HepG2 (cell line): Measurements from ENCODE around the gene KHK. TPM values are rescaled to one million over a fixed set of nuclear protein-coding genes. Genes with fewer than 3 reads are reported as not detected.

Experiments used
- AHDC1 ChIP-seq: sonication (generic); formaldehyde crosslinking; IDR thresholded peaks from 2 replicates; pipeline ENCODE4 v1.5.1; 2020; ENCODE audit warnings: mild to moderate bottlenecking, missing genetic modification reagents, borderline replicate concordance
- ATF7 ChIP-seq, 2 experiments: fragments of 450-650 bp in 1 of 2; sonication (generic) in 1 of 2; formaldehyde crosslinking in 1 of 2; IDR thresholded peaks; 2 replicates each; pipeline versions ENCODE4 v1.4.0 to v1.6.1; 2016 to 2020; ENCODE audit warnings: antibody characterized with exemption in 1 of 2, mild to moderate bottlenecking in 1 of 2, missing genetic modification reagents in 1 of 2
- BORCS8-MEF2B ChIP-seq: sonication (generic); formaldehyde crosslinking; IDR thresholded peaks from 2 replicates; pipeline ENCODE4 v1.8.0; 2022; ENCODE audit warnings: mild to moderate bottlenecking, missing genetic modification reagents
- ERF ChIP-seq: IDR thresholded peaks from 2 replicates; pipeline ENCODE4 v1.6.1; 2018; ENCODE audit warnings: missing biosample characterization, missing genetic modification reagents
- HNF1B ChIP-seq: sonication (generic); formaldehyde crosslinking; IDR thresholded peaks from 2 replicates; pipeline ENCODE4 v1.5.1; 2020; ENCODE audit warnings: mild to moderate bottlenecking, moderate library complexity, missing genetic modification reagents
- SOX5 ChIP-seq: IDR thresholded peaks from 2 replicates; pipeline ENCODE4 v1.6.1; 2016; ENCODE audit warnings: borderline replicate concordance
- TARDBP ChIP-seq: sonication (generic); formaldehyde crosslinking; IDR thresholded peaks from 2 replicates; pipeline ENCODE4 v1.8.0; 2022; ENCODE audit warnings: mild to moderate bottlenecking, missing genetic modification reagents
- ZNF101 ChIP-seq: sonication (generic); formaldehyde crosslinking; IDR thresholded peaks from 2 replicates; pipeline ENCODE4 v1.4.0; 2020; ENCODE audit warnings: mild to moderate bottlenecking, low read depth, missing genetic modification reagents, borderline replicate concordance
- ZNF121 ChIP-seq: sonication (generic); formaldehyde crosslinking; IDR thresholded peaks from 2 replicates; pipeline ENCODE4 v1.5.0; 2020; ENCODE audit warnings: mild to moderate bottlenecking, missing genetic modification reagents
- ZNF180 ChIP-seq: sonication (generic); formaldehyde crosslinking; IDR thresholded peaks from 2 replicates; pipeline ENCODE4 v1.4.0; 2020; ENCODE audit warnings: low read depth, missing genetic modification reagents, borderline replicate concordance
- ZNF30 ChIP-seq: sonication (generic); formaldehyde crosslinking; IDR thresholded peaks from 2 replicates; pipeline ENCODE4 v1.5.0; 2020; ENCODE audit warnings: mild to moderate bottlenecking, missing genetic modification reagents
- ZNF674 ChIP-seq: sonication (generic); formaldehyde crosslinking; IDR thresholded peaks from 2 replicates; pipeline ENCODE4 v1.5.0; 2020; ENCODE audit warnings: low read depth, mild to moderate bottlenecking, missing genetic modification reagents
- ZNF790 ChIP-seq: sonication (generic); formaldehyde crosslinking; IDR thresholded peaks from 2 replicates; pipeline ENCODE4 v1.8.0; 2022; ENCODE audit warnings: missing genetic modification reagents, mild to moderate bottlenecking, borderline replicate concordance
- polyA plus RNA-seq, 8 experiments: library from polyadenylated mRNA; depleted of rRNA in 3 of 8; stranded (reverse) in 7 of 8; unstranded in 1 of 8; fragments of >200 nt; fragmentation: Illumina TruSeq in 4 of 8; extraction: Trizol in 4 of 8; gene quantifications; 2 replicates each; pipeline versions ENCODE4 v1.2.1 to v1.2.3, GENCODE V29; 2011 to 2016; ENCODE audit warnings: low read depth in 4 of 8, missing spikeins in 1 of 8, mixed read lengths in 1 of 8; ENCODE audit not compliant: insufficient read depth in 1 of 8
- total RNA-seq, 5 experiments: library from RNA; depleted of rRNA; stranded (reverse); fragments of >200 nt; fragmentation: Illumina TruSeq; extraction: Trizol; gene quantifications; 2 replicates each; pipeline ENCODE4 v1.2.3, GENCODE V29; 2016; ENCODE audit warnings: low read depth in 1 of 5
- TF ChIP-seq, protein P1 (sequence below): sonication (generic); formaldehyde crosslinking; IDR thresholded peaks from 2 replicates; pipeline ENCODE4 v1.4.0; 2020; ENCODE audit warnings: missing genetic modification reagents, mild to moderate bottlenecking, borderline replicate concordance
- TF ChIP-seq, protein P2 (sequence below): IDR thresholded peaks from 2 replicates; pipeline ENCODE4 v1.6.1; 2016; ENCODE audit warnings: missing genetic modification reagents, missing compliant biosample characterization

KHK gene
- total and polyA plus RNA-seq, 2 of the 13 experiments (the other 11 are each of a cell fraction or from before 2014, with no cell fraction given), result 40.9 to 99.2 TPM

DNA sequence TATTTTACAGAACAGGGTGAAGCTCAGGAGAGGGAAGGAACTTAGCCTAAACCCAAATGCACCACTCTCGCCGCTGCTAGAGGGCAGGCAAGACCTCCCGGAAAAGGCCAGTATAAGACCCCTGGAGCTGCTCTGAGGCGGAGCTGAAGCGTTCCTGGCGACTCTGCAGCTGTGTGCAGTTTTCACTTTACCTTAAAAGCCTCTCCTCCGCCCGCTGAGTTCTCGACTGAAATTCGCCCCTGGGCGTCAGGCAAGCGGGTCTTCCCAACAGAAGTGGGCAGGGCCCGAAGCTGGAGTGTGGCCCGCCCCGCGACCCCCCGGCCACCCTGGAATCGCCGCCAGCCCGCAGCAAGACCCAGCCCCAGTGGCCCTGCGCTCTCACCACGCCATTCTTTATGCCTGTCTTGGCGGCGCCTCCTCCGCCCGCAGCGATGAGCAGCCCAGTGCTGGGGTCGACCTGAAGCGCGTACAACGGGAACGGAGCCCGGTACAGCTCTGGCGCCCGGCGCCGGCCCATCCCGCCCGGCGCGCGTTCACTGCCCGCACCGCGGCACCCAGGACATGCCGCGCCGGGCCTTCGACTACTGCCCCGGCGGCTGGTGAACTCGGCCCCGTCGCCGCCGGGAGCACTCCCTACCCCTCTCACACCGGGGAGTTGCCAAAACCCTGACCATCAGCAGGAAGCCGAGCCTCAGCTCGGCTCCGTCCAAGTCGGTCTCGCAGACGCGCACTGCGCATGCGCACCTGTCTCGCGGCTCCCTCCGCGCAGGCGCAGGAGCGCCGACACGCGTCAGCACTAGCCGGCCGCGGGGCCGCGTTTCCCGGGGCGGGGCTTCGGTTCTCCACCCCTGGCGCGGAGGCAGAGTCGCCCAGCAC lies 47.6 kb downstream of the KHK start, which contains the start of gene PREB (continued):
- TF ChIP-seq ZNF790 (no peak), ZNF101 (CRISPR knock-in tag) (no peak), TARDBP (CRISPR knock-in tag) (no peak; the same call in 1 of the 2 replicates), ZNF30 (no peak), ZNF674 (CRISPR knock-in tag) (no peak), BORCS8-MEF2B (CRISPR knock-in tag) (peak; percentile 14), ZNF121 (CRISPR knock-in tag) (0 out of 2 replicates have a peak, but pooled peaks have one; percentile 10), AHDC1 (CRISPR knock-in tag) (no peak), ZNF180 (CRISPR knock-in tag) (no peak), HNF1B (CRISPR knock-in tag) (no peak), ERF (CRISPR knock-in tag) (peak; percentile 42; the same call in 1 of the 2 replicates), ATF7 (IDR thresholded peaks at IDR 0.05) (no peak), ATF7 (CRISPR knock-in tag; IDR thresholded peaks at IDR 0.05) (peak; percentile 67; the same call in 1 of the 2 replicates), SOX5 (CRISPR knock-in tag) (no peak; the same call in 1 of the 2 replicates)
- TF ChIP-seq, protein P1, sequence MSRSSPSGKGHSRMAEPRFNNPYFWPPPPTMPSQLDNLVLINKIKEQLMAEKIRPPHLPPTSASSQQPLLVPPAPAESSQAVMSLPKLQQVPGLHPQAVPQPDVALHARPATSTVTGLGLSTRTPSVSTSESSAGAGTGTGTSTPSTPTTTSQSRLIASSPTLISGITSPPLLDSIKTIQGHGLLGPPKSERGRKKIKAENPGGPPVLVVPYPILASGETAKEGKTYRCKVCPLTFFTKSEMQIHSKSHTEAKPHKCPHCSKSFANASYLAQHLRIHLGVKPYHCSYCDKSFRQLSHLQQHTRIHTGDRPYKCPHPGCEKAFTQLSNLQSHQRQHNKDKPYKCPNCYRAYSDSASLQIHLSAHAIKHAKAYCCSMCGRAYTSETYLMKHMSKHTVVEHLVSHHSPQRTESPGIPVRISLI (CRISPR knock-in tag), result no peak
- TF ChIP-seq, protein P2, sequence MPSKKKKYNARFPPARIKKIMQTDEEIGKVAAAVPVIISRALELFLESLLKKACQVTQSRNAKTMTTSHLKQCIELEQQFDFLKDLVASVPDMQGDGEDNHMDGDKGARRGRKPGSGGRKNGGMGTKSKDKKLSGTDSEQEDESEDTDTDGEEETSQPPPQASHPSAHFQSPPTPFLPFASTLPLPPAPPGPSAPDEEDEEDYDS (CRISPR knock-in tag), result peak; percentile 90
